SK-N-MC (cell line): Measurements from ENCODE around the gene FALEC.

Source experiments
- DNase-seq: peaks from one replicate; pipeline ENCODE4 v3.0.0-alpha.2; 2011; ENCODE audit warnings: low read depth, low spot score
- H3K27ac ChIP-seq: fragments of 200-600 bp; sonication (generic); 2 replicates; pipeline ENCODE4 v1.5.1; 2016; ENCODE audit warnings: mixed run types
- H3K36me3 ChIP-seq: fragments of 200-600 bp; sonication (generic); 2 replicates; pipeline ENCODE4 v1.6.1; 2017; ENCODE audit warnings: antibody characterized with exemption, low read length, mixed read lengths; ENCODE audit not compliant: insufficient read depth
- H3K4me3 ChIP-seq: fragments of 200-600 bp; sonication (generic); 2 replicates; pipeline ENCODE4 v1.5.1; 2016
- H3K9ac ChIP-seq: fragments of 200-600 bp; sonication (generic); 2 replicates; pipeline ENCODE4 v1.8.0; 2017; ENCODE audit warnings: mixed run types, mixed read lengths; ENCODE audit not compliant: insufficient read length
- H3K9me3 ChIP-seq: fragments of 200-600 bp; sonication (generic); 2 replicates; pipeline ENCODE4 v1.6.1; 2017; ENCODE audit warnings: low read depth, mild to moderate bottlenecking, antibody characterized with exemption, low read length, moderate library complexity, mixed read lengths
- EZH2 ChIP-seq: fragments of 200-600 bp; sonication (generic); IDR thresholded peaks from one replicate; pipeline ENCODE4 v1.6.1; 2017; ENCODE audit warnings: antibody characterized with exemption
- FOXP2 ChIP-seq: optimal IDR thresholded peaks from 2 replicates; pipeline ENCODE3; 2011; ENCODE audit warnings: mild to moderate bottlenecking, moderate library complexity; ENCODE audit not compliant: insufficient read depth; ENCODE audit errors: extremely low read length, control extremely low read depth
- POLR2AphosphoS5 ChIP-seq: IDR thresholded peaks from 2 replicates; pipeline ENCODE4 v1.6.1; 2012; ENCODE audit warnings: mild to moderate bottlenecking, low read depth, low read length, borderline replicate concordance

FALEC gene

DNA sequence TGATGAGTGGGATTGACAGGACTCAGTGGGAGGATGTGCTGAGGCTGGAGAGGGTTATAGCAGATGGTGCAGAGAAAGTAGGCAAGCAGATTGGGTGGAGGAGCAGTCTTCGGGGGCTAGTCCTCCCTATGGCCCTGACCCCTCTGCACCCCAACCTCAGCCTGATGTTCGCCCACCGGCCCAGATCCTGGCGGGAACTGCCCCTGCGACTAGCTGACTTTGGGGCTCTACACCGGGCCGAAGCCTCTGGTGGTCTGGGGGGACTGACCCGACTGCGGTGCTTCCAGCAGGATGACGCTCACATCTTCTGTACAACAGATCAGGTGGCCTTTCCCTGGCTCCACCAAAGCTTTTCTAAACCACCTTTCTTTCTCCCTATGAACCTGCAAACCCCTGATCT, 17.2 kb upstream of the FALEC start:
- no peaks in the 10 kb centered on the region for H3K9me3 ChIP-seq
- H3K36me3 ChIP-seq: peaks cover 11% of the 10 kb centered on the region; the same call in 1 of the 2 replicates
- no peak for DNase-seq
- H3K9ac ChIP-seq: no peak overlapping the region
- H3K27ac ChIP-seq: no peak overlapping the region
- H3K4me3 ChIP-seq: no peak overlapping the region
- TF ChIP-seq EZH2 (no peak), FOXP2 (no peak), POLR2AphosphoS5 (no peak)

DNA sequence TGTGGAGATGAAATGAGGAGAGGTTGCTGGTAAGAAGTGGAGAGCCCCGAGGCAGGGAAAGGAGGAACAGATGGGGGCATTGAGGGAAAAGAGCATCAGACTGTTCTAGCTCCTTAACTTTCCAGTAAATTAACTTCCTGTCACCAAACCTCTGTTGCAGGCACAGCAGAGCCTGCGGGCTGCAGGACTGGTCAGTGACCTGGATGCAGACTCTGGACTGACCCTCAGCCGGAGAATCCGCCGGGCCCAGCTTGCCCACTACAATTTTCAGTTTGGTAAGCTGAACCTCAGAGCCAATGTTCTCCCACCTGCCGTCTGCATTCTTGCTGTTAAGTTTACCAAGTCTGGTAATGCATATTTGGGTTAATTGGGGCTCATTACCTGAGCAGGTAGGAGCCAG, 10.1 kb upstream of the FALEC start:
- Histone ChIP-seq H3K36me3 (peaks cover 17% of the 10 kb centered on the region; the same call in 1 of the 2 replicates), H3K9me3 (no peaks in the 10 kb centered on the region), H3K4me3 (no peak overlapping the region), H3K9ac (no peak overlapping the region), H3K27ac (no peak overlapping the region)
- DNase-seq: no peak
- TF ChIP-seq EZH2 (no peak), POLR2AphosphoS5 (no peak), FOXP2 (no peak)

DNA sequence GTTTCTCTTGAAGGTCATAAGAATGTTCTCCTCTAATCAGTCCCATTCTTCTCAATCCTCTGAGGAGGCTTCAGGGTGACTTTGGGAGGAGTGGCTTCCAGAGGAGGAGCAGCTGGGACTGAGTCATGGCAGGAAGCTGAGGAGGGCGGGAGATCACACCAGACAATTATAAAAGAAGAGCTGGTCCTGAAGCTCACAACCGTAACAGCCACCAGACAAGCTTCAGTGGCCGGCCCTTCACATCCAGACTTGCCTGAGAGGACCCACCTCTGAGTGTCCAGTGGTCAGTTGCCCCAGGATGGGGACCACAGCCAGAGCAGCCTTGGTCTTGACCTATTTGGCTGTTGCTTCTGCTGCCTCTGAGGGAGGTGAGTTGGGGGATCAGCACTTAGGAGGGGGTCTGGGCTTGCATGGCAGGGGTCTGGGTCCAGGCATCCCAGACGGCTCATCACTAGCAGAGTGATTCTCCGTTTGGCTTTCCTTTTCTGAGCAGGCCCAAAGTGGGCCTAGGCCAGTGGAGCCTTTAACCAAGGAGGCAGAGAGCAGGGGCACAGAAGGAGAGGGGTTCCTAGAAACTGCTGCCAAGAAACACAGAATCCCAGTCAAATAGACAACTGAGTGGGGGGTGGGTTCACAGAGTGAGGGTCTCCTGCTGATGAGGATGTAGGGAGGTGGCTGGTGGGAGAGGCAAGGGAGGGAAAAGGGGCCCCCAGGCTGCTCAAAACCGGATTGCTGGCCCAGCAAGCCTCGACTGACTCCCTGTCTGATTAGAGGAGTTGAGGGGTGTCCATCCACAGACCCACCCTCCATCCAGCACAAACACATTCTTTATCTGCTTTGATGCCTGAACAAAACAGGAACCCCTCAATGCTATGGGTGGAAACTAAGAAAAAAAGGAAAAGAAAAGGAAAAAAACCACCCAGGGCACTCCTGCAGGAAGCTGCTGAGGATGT, 7.4 kb upstream of the FALEC start, which contains the start of gene ECM1:
Gene ECM1, plus strand, starts transcription at position 198 of the 953 bp plus-strand sequence. Its CDS starts 101 bp downstream, at position 299.
- Histone ChIP-seq H3K9ac (peak within 1 kb of the TSS; percentile 19), H3K36me3 (peaks cover 17% of the 10 kb centered on the region; the same call in 1 of the 2 replicates), H3K9me3 (no peaks in the 10 kb centered on the region), H3K4me3 (peak within 1 kb of the TSS; percentile 52), H3K27ac (peak within 1 kb of the TSS; percentile 74; the same call in 1 of the 2 replicates)
- DNase-seq: no peak
- TF ChIP-seq EZH2 (no peak), FOXP2 (no peak), POLR2AphosphoS5 (no peak)

DNA sequence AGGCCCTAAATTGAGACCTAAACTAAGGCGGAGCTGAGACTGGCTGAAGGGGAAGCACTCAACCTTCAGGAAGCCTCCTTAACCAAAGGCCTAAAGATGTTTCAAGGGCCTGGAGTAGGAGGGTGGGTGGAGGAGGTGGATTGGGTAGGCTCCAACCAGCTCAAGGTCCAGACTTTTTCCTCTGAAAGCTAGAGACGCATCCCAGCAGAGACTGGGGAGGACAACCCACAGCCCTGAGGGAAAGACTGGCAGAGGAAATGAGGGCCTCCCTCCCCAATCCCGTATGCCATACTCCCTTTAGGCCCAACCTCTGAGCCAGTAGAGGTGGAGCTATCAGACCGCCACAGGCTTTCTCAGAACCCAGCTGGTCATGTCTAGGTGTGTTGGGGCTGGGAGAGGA, 6.6 kb upstream of the FALEC start:
- Histone ChIP-seq H3K27ac (0 out of 2 replicates have a peak overlapping the region, but pooled peaks have one; percentile 33), H3K4me3 (no peak overlapping the region), H3K9me3 (no peaks in the 10 kb centered on the region), H3K9ac (peak overlapping the region; percentile 19), H3K36me3 (peaks cover 17% of the 10 kb centered on the region; the same call in 1 of the 2 replicates)
- DNase-seq: no peak
- no peak for TF ChIP-seq EZH2
- TF ChIP-seq POLR2AphosphoS5: no peak
- TF ChIP-seq FOXP2: no peak

GRCh38 chr1:150511551-150511950, 4.0 kb upstream of the FALEC start:
- no peaks in the 10 kb centered on the region for H3K9me3 ChIP-seq
- TF ChIP-seq POLR2AphosphoS5: no peak
- no peak for TF ChIP-seq EZH2
- no peak for TF ChIP-seq FOXP2
- no peak overlapping the region for H3K27ac ChIP-seq
- H3K36me3 ChIP-seq: peaks cover 5% of the 10 kb centered on the region; the same call in 1 of the 2 replicates
- DNase-seq: no peak
- H3K9ac ChIP-seq: no peak overlapping the region
- H3K4me3 ChIP-seq: no peak overlapping the region

DNA sequence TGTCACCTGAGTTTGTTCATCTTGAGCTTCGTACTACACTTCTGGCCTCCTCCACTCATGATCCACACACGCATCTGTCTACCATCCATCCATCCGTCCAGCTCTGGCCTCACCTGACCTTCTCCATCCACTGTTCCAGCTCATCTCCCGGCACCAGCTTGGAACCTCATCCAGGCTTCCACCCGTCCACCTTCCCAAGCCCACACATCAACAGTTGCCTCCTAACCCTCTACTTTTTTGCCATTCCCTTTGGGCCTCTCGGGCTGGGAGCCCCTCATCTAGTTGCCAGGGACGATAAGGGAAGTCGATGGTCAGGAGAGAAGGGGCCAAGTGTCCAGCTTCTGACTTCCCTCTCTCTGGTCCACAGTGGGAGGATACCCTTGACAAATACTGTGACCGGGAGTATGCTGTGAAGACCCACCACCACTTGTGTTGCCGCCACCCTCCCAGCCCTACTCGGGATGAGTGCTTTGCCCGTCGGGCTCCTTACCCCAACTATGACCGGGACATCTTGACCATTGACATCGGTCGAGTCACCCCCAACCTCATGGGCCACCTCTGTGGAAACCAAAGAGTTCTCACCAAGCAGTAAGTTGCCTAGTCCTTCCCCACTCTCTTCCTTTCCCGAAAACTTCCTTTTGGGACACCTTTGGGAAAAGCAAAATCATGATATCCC, 3.4 kb upstream of the FALEC start:
- Histone ChIP-seq H3K4me3 (no peak overlapping the region), H3K9me3 (no peaks in the 10 kb centered on the region), H3K9ac (no peak overlapping the region), H3K27ac (no peak overlapping the region), H3K36me3 (no peaks in the 10 kb centered on the region)
- TF ChIP-seq EZH2 (no peak), FOXP2 (no peak), POLR2AphosphoS5 (no peak)
- no peak for DNase-seq

GRCh38 chr1:150512846-150513245, 2.7 kb upstream of the FALEC start:
- Histone ChIP-seq H3K9ac (no peak overlapping the region), H3K9me3 (no peaks in the 10 kb centered on the region), H3K27ac (no peak overlapping the region), H3K36me3 (no peaks in the 10 kb centered on the region), H3K4me3 (no peak overlapping the region)
- DNase-seq: no peak
- TF ChIP-seq POLR2AphosphoS5 (no peak), FOXP2 (no peak), EZH2 (no peak)

DNA sequence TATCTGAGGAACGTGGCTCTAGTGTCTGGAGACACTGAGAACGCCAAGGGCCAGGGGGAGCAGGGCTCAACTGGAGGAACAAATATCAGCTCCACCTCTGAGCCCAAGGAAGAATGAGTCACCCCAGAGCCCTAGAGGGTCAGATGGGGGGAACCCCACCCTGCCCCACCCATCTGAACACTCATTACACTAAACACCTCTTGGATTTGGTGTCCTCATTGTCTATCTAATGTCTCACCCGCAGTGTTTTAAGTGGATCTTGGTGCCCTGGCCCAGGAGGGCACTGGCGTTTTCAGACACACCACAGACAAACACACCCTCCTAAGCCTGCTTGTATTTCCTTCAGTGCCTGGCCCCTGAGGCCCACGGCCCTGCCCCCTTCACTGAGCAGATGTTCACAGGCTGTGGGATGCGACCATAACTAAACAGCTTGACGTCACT, 2.2 kb upstream of the FALEC start:
- Histone ChIP-seq H3K27ac (no peak overlapping the region), H3K9me3 (no peaks in the 10 kb centered on the region), H3K4me3 (no peak overlapping the region), H3K36me3 (no peaks in the 10 kb centered on the region), H3K9ac (no peak overlapping the region)
- TF ChIP-seq EZH2: no peak
- no peak for TF ChIP-seq POLR2AphosphoS5
- no peak for TF ChIP-seq FOXP2
- no peak for DNase-seq
